Fibroblast of lung (primary cell): Measurements from ENCODE around the gene ZDHHC5.

Experiments
- CTCF ChIP-seq, 2 donors: IDR thresholded peaks in 1 of 2; conservative IDR thresholded peaks in 1 of 2; 1 replicate in 1 of 2; 2 replicates in 1 of 2; pipeline ENCODE4 v1.5.1; 2011 to 2012; ENCODE audit warnings: low read length in 2 of 2, control low read depth in 1 of 2, inconsistent platforms in 1 of 2, low read depth in 1 of 2, mild to moderate bottlenecking in 1 of 2
- EZH2 ChIP-seq: IDR thresholded peaks from 2 replicates; pipeline ENCODE4 v1.5.1; 2012; ENCODE audit warnings: low read length, control low read depth, mild to moderate bottlenecking; ENCODE audit errors: missing control alignments

- TF ChIP-seq CTCF (conservative IDR thresholded peaks at IDR 0.05 in 1 of 2, IDR thresholded peaks at IDR 0.05 in 1 of 2; ENCODE audit: low read depth in 1 of 2, low read length in 2 of 2) (peak; percentile 61 to 65), EZH2 (no peak)
Observed at GRCh38 chr11:57641011-57641807, 26.7 kb upstream of the ZDHHC5 start.
